Measurements from ENCODE around the gene HPX. TPM values are rescaled to one million over a fixed set of nuclear protein-coding genes. Genes with fewer than 3 reads are reported as not detected.

Gene HPX
- total RNA-seq, 1 donor, result not detected

DNA sequence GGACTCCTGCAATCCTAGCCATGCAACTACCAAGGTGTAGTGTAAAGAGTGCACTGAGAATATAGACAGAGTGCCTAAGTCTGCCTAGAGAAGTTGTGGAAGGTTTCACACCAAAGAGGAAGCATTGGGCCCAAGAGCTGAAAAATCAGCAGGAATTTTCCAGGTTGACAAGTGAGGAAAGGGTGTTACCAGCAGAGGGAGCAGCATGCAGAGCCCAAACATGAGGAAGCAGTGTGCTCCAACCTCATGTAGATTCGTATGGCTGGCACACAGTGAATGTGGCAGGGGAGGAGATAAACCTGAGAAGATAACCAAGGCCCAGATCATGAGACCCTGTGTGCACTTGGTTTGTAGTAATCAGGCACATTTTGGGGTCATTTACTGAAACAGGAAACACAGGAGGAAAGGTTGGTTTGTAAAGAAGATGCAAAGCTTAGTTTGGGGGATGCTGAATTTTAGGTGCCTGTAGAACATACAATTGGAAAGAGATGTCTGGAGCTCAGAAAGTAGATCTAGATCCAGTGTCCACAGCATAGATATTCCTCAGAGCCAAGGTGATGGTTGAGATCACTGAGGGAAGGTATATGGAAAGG lies 1.7 kb downstream of the HPX start:
- TF ChIP-seq CTCF (IDR thresholded peaks at IDR 0.05; ENCODE audit: insufficient read depth, low read depth, low read length), result peak; percentile 87
- peak; percentile 69 for DNase-seq (ENCODE audit: low read depth)
- H3K4me3 ChIP-seq (ENCODE audit: low read depth, low read length), result no peak overlapping the region

- no peak for TF ChIP-seq CTCF (IDR thresholded peaks at IDR 0.05; ENCODE audit: insufficient read depth, low read depth, low read length)
- DNase-seq (ENCODE audit: low read depth), result no peak
- no peak overlapping the region for H3K4me3 ChIP-seq (ENCODE audit: low read depth, low read length)
Observed at GRCh38 chr11:6437993-6438392, 2.8 kb downstream of the HPX start.

GRCh38 chr11:6437423-6437822 lies 3.4 kb downstream of the HPX start:
- no peak for TF ChIP-seq CTCF (IDR thresholded peaks at IDR 0.05; ENCODE audit: insufficient read depth, low read depth, low read length)
- H3K4me3 ChIP-seq (ENCODE audit: low read depth, low read length), result no peak overlapping the region
- no peak for DNase-seq (ENCODE audit: low read depth)

GRCh38 chr11:6433998-6434660 lies 6.7 kb downstream of the HPX start:
- H3K4me3 ChIP-seq (ENCODE audit: low read depth, low read length), result no peak overlapping the region
- no peak for TF ChIP-seq CTCF (IDR thresholded peaks at IDR 0.05; ENCODE audit: insufficient read depth, low read depth, low read length)
- DNase-seq (ENCODE audit: low read depth), result no peak

DNA sequence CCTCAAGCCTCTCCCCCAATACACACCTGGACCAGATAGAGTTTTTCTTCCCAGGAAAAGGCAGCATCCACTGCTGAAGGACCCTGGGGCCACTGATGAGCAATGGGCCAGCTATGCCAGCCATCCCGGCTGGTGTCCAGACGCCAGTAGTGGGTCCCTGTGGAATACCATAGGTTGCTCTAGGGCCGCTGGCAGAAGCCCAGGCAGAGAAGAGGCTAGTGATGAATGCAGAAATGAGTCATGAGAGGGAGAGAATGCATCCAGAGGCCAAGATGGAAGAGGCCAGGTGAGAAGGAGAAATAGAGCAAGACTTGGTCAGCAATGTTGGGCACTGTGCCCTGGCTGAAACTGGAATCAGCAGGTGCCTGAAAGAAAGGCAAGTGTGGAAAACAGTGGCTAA lies 8.9 kb downstream of the HPX start:
- no peak overlapping the region for H3K4me3 ChIP-seq (ENCODE audit: low read depth, low read length)
- TF ChIP-seq CTCF (IDR thresholded peaks at IDR 0.05; ENCODE audit: insufficient read depth, low read depth, low read length), result no peak
- no peak for DNase-seq (ENCODE audit: low read depth)

DNA sequence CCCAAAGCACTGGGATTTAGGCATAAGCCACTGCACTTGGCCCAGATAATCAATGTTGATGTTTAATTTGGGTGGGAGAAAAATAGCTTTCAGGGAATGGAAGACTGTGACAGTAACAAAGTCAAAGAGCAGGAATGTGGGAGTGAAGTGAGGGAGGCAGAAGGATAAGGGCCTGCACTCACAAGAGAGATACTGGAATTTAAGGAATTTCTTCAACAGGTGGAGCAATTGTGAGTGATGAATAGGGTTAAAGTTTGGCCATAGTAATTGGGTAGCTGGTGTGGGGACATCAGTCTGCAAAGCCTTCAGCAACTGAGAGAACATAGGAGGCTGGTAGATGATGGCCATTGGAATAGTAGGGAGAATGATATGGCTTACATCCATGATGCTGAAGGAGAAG lies 13.3 kb downstream of the HPX start:
- no peak for DNase-seq (ENCODE audit: low read depth)
- no peak for TF ChIP-seq CTCF (IDR thresholded peaks at IDR 0.05; ENCODE audit: insufficient read depth, low read depth, low read length)
- no peak overlapping the region for H3K4me3 ChIP-seq (ENCODE audit: low read depth, low read length)

- TF ChIP-seq CTCF (IDR thresholded peaks at IDR 0.05; ENCODE audit: insufficient read depth, low read depth, low read length), result no peak
- DNase-seq (ENCODE audit: low read depth), result no peak
- no peak overlapping the region for H3K4me3 ChIP-seq (ENCODE audit: low read depth, low read length)
Observed at GRCh38 chr11:6420677-6421076, 20.1 kb downstream of the HPX start.
